Panc1 (cell line): Measurements from ENCODE around the gene AP1B1. TPM values are rescaled to one million over a fixed set of nuclear protein-coding genes. Genes with fewer than 3 reads are reported as not detected.

Experiments used
- ATAC-seq: fragments of 200-7000 bp; cut with Tn5 transposase; 2 replicates; pipeline ENCODE4 v1.9.1; 2020; ENCODE audit warnings: mild to moderate bottlenecking, moderate library complexity
- BruUV-seq: library from RNA; stranded (reverse); fragments of 400-500 nt; replicated peaks from 2 replicates; lab custom pipeline; 2021; lab: Mats Ljungman, UMichigan
- CTCF ChIA-PET: fragments of 300-600 bp; sonication (Branson Sonifier 250); formaldehyde crosslinking; loops from one replicate; lab custom pipeline; 2022; ENCODE audit warnings: antibody characterized with exemption; lab: Charles Lee
- POLR2A ChIA-PET: fragments of 300-600 bp; sonication (Branson Sonifier 250); formaldehyde crosslinking; loops from one replicate; lab custom pipeline; 2022; ENCODE audit warnings: antibody characterized with exemption; lab: Charles Lee
- DNase-seq: peaks from one replicate; pipeline ENCODE4 v3.0.0-alpha.2; 2010; ENCODE audit warnings: low read depth, low spot score
- H3K27ac ChIP-seq: 2 replicates; pipeline ENCODE4 v1.5.1; 2011; ENCODE audit warnings: mild to moderate bottlenecking, low read length, inconsistent platforms
- H3K27me3 ChIP-seq: fragments of 200-500 bp; sonication (Bioruptor generic); 2 replicates; pipeline ENCODE4 v1.6.0; 2014; ENCODE audit warnings: low read length, inconsistent platforms; ENCODE audit not compliant: control insufficient read depth, insufficient read depth
- H3K36me3 ChIP-seq: fragments of 200-500 bp; sonication (Bioruptor generic); 2 replicates; pipeline ENCODE4 v1.5.1; 2014; ENCODE audit warnings: inconsistent platforms, mild to moderate bottlenecking, low read length, moderate library complexity; ENCODE audit not compliant: control insufficient read depth, insufficient read depth
- H3K4me1 ChIP-seq: 2 replicates; pipeline ENCODE4 v1.5.1; 2011; ENCODE audit warnings: inconsistent platforms, mild to moderate bottlenecking, low read length, moderate library complexity; ENCODE audit not compliant: control insufficient read depth, insufficient read depth
- H3K4me3 ChIP-seq, 2 experiments: 2 replicates each; pipeline ENCODE4 v1.5.1; 2011 to 2012; ENCODE audit warnings: low read depth in 2 of 2, low read length in 2 of 2, mild to moderate bottlenecking in 2 of 2, inconsistent platforms in 1 of 2, moderate library complexity in 1 of 2
- H3K9me3 ChIP-seq: fragments of 200-500 bp; sonication (Bioruptor generic); 2 replicates; pipeline ENCODE4 v1.5.1; 2014; ENCODE audit warnings: low read depth, mild to moderate bottlenecking, inconsistent platforms, low read length, moderate library complexity; ENCODE audit not compliant: control insufficient read depth, insufficient read depth
- CTCF ChIP-seq: fragments of 450-650 bp; IDR thresholded peaks from 2 replicates; pipeline ENCODE4 v1.5.1; 2017; ENCODE audit warnings: mild to moderate bottlenecking
- POLR2AphosphoS5 ChIP-seq: IDR thresholded peaks from 2 replicates; pipeline ENCODE4 v1.6.1; 2012; ENCODE audit warnings: mild to moderate bottlenecking, low read depth, low read length, moderate library complexity
- REST ChIP-seq, 2 experiments: IDR thresholded peaks; 2 replicates each; pipeline ENCODE4 v1.6.1; 2011 to 2012; ENCODE audit warnings: low read depth in 2 of 2, control low read depth in 1 of 2, low read length in 1 of 2, mild to moderate bottlenecking in 1 of 2, moderate library complexity in 1 of 2; ENCODE audit not compliant: insufficient read depth in 1 of 2
- SIN3A ChIP-seq: IDR thresholded peaks from 2 replicates; pipeline ENCODE4 v1.6.1; 2012; ENCODE audit warnings: low read depth, mild to moderate bottlenecking, low read length, moderate library complexity, borderline replicate concordance; ENCODE audit not compliant: insufficient read depth
- TCF7L2 ChIP-seq: IDR thresholded peaks from 2 replicates; pipeline ENCODE4 v1.6.1; 2011; ENCODE audit warnings: mild to moderate bottlenecking, low read depth, low read length, inconsistent platforms
- in situ Hi-C: cut with HindIII; loops from 2 replicates; pipeline ENCODE4 v1.10.0; 2016; ENCODE audit warnings: low sequenced_read_pairs, low pct_unique_long_range_greater_than_20kb
- intact Hi-C: fragments of 100-400 bp; cut with micrococcal nuclease; formaldehyde crosslinking; loops from one replicate; pipeline ENCODE4 v1.10.0; 2022; ENCODE audit not compliant: unreplicated experiment
- total RNA-seq: library from RNA; stranded (reverse); gene quantifications from one replicate; pipeline ENCODE4 v1.2.1, GENCODE V29; 2021; ENCODE audit not compliant: unreplicated experiment

The AP1B1 gene
- total RNA-seq, 1 experiment from 2014 or later = 48.6 TPM

- H3K27me3 ChIP-seq = no peaks in the 10 kb centered on the region
- H3K36me3 ChIP-seq = no peaks in the 10 kb centered on the region; the same call in 1 of the 2 replicates
- POLR2A ChIA-PET = no interaction called here
- peak overlapping the region; percentile 88 for H3K27ac ChIP-seq
- CTCF ChIA-PET = no interaction called here
- H3K4me3 ChIP-seq = peak overlapping the region; percentile 66 to 75
- no peaks in the 10 kb centered on the region for H3K9me3 ChIP-seq
- in situ Hi-C loops = no loop called here
- no TSS peak for BruUV-seq
- intact Hi-C loops = no loop called here
- ATAC-seq = peak; percentile 68
- DNase-seq = no peak
- peaks cover 31% of the 10 kb centered on the region for H3K4me1 ChIP-seq
- TF ChIP-seq CTCF (peak; percentile 15; the same call in 1 of the 2 replicates), POLR2AphosphoS5 (no peak), REST (IDR thresholded peaks at IDR 0.05; ENCODE audit: insufficient read depth in 1 of 2, low read depth in 2 of 2, low read length in 1 of 2) (no peak), SIN3A (peak; percentile 55; the same call in 1 of the 2 replicates), TCF7L2 (no peak)
These were observed 81.4 kb downstream of the AP1B1 start for GRCh38 chr22:29306835-29307595.

- TF ChIP-seq REST (IDR thresholded peaks at IDR 0.05; ENCODE audit: insufficient read depth in 1 of 2, low read depth in 2 of 2, low read length in 1 of 2) = no peak
- peak; percentile 13; the same call in 1 of the 2 replicates for TF ChIP-seq CTCF
- peak; percentile 62 for TF ChIP-seq TCF7L2
- no peak for TF ChIP-seq SIN3A
- TF ChIP-seq POLR2AphosphoS5 = no peak
- H3K36me3 ChIP-seq = no peaks in the 10 kb centered on the region; the same call in 1 of the 2 replicates
- intact Hi-C loops = no loop called here
- DNase-seq (no peak), ATAC-seq (peak; percentile 70)
- peak within 1 kb of the TSS; percentile 88 for H3K27ac ChIP-seq
- in situ Hi-C loops = no loop called here
- H3K27me3 ChIP-seq = no peaks in the 10 kb centered on the region
- ChIA-PET CTCF (no interaction called here), POLR2A (interaction anchor here (0.6 to 0.7 kb wide), 2 partner anchors 57 to 318 kb away, joined by 3 to 16 read pairs; no protein-coding TSS in a partner anchor)
- peaks cover 31% of the 10 kb centered on the region for H3K4me1 ChIP-seq
- BruUV-seq = no TSS peak
- H3K9me3 ChIP-seq = no peaks in the 10 kb centered on the region
- H3K4me3 ChIP-seq = peak within 1 kb of the TSS; percentile 66 to 75
These were observed 82.1 kb downstream of the AP1B1 start, which contains the start of gene GAS2L1 for GRCh38 chr22:29306175-29306834. GAS2L1 (plus strand) TSS chr22:29306650; CDS start chr22:29308106, 1,456 bp downstream.
